ENCODE measurements around the gene DNLZ. TPM values are rescaled to one million over a fixed set of nuclear protein-coding genes. Genes with fewer than 3 reads are reported as not detected.

DNLZ gene
- polyA plus RNA-seq, 1 donor from 2014 or later = 23.6 TPM

GRCh38 chr9:136354592-136355085 is 8.9 kb downstream of the DNLZ start:
- Histone ChIP-seq H3K79me2 (replicated peaks; ENCODE audit: insufficient read depth, low read length) (no peaks in the 10 kb centered on the region), H3K27me3 (ENCODE audit: insufficient read depth, low read depth, low read length) (no peaks in the 10 kb centered on the region), H3F3A (ENCODE audit: insufficient read depth, low read length, poor library complexity, severe bottlenecking) (no peaks in the 10 kb centered on the region), H3K27ac (ENCODE audit: low read length) (no peak overlapping the region), H3K9me2 (ENCODE audit: insufficient read depth, low read length) (no peaks in the 10 kb centered on the region), H3K4me3 (ENCODE audit: low read length) (no peak overlapping the region), H2AFZ (ENCODE audit: low read depth, low read length) (no peak overlapping the region), H3K4me2 (ENCODE audit: low read length) (no peak overlapping the region), H3K9ac (ENCODE audit: low read length) (no peak overlapping the region), H3K9me3 (ENCODE audit: low read length) (no peaks in the 10 kb centered on the region), H3K36me3 (ENCODE audit: insufficient read depth, low read length) (no peaks in the 10 kb centered on the region), H4K20me1 (ENCODE audit: insufficient read depth) (no peaks in the 10 kb centered on the region)
- TF ChIP-seq SMC3 (conservative IDR thresholded peaks at IDR 0.05; ENCODE audit: poor library complexity) (no peak), POLR2AphosphoS5 (IDR thresholded peaks at IDR 0.05) (no peak), RAD21 (conservative IDR thresholded peaks at IDR 0.05) (no peak), EP300 (conservative IDR thresholded peaks at IDR 0.05; ENCODE audit: poor library complexity, severe bottlenecking) (no peak), MXI1 (conservative IDR thresholded peaks at IDR 0.05; ENCODE audit: poor library complexity, severe bottlenecking) (no peak), EZH2 (IDR thresholded peaks at IDR 0.05; ENCODE audit: borderline replicate concordance, insufficient read depth, low read length, poor library complexity, severe bottlenecking) (no peak), REST (IDR thresholded peaks at IDR 0.05; ENCODE audit: borderline replicate concordance) (no peak), TAF1 (IDR thresholded peaks at IDR 0.05; ENCODE audit: low read depth) (no peak)
- TF ChIP-seq, protein P1, sequence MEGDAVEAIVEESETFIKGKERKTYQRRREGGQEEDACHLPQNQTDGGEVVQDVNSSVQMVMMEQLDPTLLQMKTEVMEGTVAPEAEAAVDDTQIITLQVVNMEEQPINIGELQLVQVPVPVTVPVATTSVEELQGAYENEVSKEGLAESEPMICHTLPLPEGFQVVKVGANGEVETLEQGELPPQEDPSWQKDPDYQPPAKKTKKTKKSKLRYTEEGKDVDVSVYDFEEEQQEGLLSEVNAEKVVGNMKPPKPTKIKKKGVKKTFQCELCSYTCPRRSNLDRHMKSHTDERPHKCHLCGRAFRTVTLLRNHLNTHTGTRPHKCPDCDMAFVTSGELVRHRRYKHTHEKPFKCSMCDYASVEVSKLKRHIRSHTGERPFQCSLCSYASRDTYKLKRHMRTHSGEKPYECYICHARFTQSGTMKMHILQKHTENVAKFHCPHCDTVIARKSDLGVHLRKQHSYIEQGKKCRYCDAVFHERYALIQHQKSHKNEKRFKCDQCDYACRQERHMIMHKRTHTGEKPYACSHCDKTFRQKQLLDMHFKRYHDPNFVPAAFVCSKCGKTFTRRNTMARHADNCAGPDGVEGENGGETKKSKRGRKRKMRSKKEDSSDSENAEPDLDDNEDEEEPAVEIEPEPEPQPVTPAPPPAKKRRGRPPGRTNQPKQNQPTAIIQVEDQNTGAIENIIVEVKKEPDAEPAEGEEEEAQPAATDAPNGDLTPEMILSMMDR (IDR thresholded peaks at IDR 0.05; ENCODE audit: poor library complexity, severe bottlenecking) = no peak

- Histone ChIP-seq H3K9me3 (ENCODE audit: low read length) (no peaks in the 10 kb centered on the region), H3K4me3 (ENCODE audit: low read length) (no peak overlapping the region), H3K36me3 (ENCODE audit: insufficient read depth, low read length) (no peaks in the 10 kb centered on the region), H3K9me2 (ENCODE audit: insufficient read depth, low read length) (no peaks in the 10 kb centered on the region), H3F3A (ENCODE audit: insufficient read depth, low read length, poor library complexity, severe bottlenecking) (no peaks in the 10 kb centered on the region), H3K79me2 (replicated peaks; ENCODE audit: insufficient read depth, low read length) (no peaks in the 10 kb centered on the region), H4K20me1 (ENCODE audit: insufficient read depth) (no peaks in the 10 kb centered on the region), H2AFZ (ENCODE audit: low read depth, low read length) (no peak overlapping the region), H3K4me2 (ENCODE audit: low read length) (no peak overlapping the region), H3K9ac (ENCODE audit: low read length) (no peak overlapping the region), H3K27me3 (ENCODE audit: insufficient read depth, low read depth, low read length) (no peaks in the 10 kb centered on the region), H3K27ac (ENCODE audit: low read length) (no peak overlapping the region)
- TF ChIP-seq, protein P1 (IDR thresholded peaks at IDR 0.05; ENCODE audit: poor library complexity, severe bottlenecking) = no peak
These were observed 9.6 kb downstream of the DNLZ start for GRCh38 chr9:136353757-136354488.

All from neural cell (in vitro differentiated cells).